Dedifferentiated amniotic fluid mesenchymal stem cell (primary cell): ENCODE measurements around the gene DENND1A.
"Not testable (repeated sequence)": the region's sequence is repeated elsewhere in the genome, so short reads cannot be mapped to it uniquely, and the experiment has no call there.

Experiments used
- DNase-seq: peaks from one replicate; pipeline ENCODE4 v3.0.0-alpha.2; 2016; ENCODE audit errors: extremely low spot score

Gene DENND1A

DNA sequence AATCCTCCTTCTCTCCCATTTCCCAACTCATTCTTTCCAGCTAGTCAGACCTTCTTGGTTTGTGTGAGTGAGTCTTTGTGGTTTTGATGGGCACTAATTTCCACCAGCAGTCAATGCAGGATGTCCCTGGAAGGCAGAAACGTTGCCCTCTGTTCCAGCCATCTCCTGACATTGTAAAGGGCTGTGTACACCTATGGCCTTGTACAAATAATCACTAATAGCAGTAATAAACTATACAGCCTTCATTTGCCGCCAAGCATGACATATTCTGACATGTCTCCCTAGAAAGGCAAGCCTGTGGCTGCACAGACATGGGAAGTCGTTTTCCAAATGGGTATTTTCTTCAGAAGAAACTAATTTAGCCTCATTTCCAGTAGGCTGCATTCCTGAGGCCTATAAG lies 18.4 kb upstream of the DENND1A start:
- no peak for DNase-seq

- DNase-seq: no peak
Observed at GRCh38 chr9:123947326-123947725, 17.4 kb upstream of the DENND1A start.

DNA sequence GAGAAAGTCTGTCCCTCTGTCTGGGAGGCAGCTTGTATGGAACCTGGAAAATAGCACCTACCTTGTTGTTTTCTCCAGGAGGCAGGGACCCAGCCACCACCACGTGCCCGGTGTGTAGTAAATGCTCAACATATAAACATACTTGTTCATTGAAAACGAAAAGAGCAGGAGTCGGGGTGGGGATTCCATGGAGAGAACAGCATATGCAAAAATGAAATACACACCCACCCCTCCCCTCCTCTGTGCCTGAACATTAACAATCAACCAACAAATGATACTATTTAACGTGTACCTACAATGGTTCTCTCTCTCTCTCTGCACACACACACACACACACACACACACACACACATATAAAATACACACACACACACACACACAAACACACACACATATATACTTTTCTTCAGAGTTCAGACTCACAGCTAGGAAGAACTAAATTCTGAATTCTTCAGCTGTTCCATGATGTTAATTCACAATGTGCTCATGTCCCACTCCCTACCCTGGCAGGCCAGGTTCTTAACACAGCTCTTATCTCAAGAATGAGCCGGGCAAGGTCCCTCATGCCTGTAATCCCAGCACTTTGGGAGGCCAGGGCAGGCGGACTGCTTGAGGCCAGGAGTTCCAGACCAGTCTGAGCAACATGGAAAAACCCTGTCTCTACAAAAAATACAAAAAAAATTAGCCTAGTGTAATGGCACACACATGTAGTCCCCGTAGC lies 16.3 kb upstream of the DENND1A start:
- no peak for DNase-seq

DNA sequence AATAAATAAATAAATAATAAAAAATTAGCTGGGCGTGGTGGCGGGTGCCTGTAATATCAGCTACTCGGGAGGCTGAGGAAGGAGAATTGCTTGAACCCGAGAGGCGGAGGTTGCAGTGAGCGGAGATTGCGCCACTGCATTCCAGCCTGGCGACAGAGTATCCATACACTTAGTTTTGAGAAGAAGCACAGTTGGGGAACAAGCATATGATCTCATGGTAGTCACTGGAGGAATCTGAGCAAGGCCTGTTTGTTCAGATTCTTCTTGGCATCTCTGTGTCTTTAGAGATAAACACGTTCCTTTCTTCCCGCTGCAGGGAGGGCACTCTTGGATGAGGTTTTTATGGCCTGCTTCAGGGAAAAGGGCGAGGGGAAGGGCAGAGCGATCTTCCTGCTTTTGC lies 15.6 kb upstream of the DENND1A start:
- DNase-seq: no peak

- not testable (repeated sequence) for DNase-seq
Observed at GRCh38 chr9:123944464-123944863, 14.5 kb upstream of the DENND1A start.

- no peak for DNase-seq
Observed at GRCh38 chr9:123943671-123944070, 13.7 kb upstream of the DENND1A start.

- no peak for DNase-seq
Observed at GRCh38 chr9:123942542-123942941, 12.6 kb upstream of the DENND1A start.

DNA sequence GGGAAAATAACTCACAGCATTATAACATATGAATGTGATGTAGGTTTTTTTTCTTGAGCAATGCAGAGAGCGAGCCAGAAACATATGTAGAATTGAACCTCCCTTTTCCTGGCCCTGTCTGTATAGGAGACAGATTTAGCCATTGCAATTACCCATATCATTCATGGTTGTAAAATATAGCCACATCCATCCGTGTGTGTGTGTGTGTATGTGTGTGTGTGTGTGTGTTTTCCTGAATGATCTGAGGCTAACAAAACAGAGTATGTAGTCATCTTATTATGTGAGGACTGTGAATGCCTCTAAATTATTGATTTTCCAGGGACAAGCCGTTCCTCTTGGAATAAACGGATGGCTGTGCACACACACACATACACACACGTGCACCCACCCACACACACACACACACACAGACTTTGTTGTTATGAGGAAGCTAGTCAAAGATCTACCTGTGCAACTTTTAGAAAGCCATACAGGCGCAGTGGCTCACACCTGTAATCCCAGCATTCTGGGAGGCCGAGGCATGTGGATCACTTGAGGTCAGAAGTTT lies 11.7 kb upstream of the DENND1A start:
- DNase-seq: no peak

DNA sequence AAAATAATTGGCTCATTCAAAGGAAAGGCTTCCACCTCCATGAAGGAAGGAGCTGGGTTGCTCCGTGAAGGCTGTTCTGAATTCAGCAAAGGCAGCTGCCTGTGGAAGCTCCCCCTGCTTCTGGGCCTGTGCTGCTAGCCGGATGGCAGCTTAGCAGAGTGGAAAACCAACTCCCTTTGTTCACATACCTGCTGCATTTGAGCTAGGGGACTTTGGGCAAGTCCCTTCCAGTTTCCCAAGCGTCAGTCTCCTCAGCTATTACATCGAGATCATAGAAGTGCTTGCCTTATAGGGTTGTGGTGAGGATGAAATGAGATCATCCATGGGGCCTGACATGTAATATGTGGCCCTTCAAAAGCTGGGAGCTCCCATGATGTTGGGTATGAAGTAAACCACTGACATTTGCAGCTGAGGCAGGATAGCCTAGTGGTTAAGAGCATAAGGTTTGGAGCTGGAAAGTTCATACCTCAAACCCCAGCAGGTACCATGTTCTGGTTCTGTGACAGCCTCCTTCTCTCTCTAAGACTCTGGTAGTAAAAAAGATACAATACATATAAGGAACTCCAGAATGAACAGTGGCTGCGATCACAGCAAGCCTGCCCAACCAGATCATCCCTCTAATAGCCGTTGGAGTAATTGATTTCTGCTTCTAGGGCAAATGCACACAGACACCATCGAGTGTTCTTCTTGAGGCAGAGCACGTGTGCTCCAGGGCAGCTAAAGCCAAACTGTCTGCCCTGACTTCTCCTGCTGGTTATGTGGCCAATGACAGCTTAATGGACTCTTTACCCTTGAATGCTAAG lies 11.0 kb upstream of the DENND1A start:
- no peak for DNase-seq

- DNase-seq: no peak
Observed at GRCh38 chr9:123938401-123938800, 8.5 kb upstream of the DENND1A start.

DNA sequence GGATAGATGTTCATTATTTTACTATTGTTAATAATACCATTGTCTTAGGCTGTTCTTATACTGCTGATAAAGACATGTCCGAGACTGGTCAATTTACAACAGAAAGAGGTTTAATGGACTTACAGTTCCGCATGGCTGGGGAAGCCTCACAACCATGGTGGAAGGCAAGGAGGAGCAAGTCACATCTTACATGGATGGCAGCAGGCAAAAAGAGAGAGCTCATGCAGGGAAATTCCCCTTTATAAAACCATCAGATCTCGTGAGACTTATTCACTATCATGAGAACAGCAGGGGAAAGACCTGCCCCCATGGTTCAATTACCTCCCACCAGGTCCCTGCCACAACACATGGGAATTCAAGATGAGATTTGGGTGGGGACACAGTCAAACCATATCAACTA lies 6.6 kb upstream of the DENND1A start:
- not testable (repeated sequence) for DNase-seq

DNA sequence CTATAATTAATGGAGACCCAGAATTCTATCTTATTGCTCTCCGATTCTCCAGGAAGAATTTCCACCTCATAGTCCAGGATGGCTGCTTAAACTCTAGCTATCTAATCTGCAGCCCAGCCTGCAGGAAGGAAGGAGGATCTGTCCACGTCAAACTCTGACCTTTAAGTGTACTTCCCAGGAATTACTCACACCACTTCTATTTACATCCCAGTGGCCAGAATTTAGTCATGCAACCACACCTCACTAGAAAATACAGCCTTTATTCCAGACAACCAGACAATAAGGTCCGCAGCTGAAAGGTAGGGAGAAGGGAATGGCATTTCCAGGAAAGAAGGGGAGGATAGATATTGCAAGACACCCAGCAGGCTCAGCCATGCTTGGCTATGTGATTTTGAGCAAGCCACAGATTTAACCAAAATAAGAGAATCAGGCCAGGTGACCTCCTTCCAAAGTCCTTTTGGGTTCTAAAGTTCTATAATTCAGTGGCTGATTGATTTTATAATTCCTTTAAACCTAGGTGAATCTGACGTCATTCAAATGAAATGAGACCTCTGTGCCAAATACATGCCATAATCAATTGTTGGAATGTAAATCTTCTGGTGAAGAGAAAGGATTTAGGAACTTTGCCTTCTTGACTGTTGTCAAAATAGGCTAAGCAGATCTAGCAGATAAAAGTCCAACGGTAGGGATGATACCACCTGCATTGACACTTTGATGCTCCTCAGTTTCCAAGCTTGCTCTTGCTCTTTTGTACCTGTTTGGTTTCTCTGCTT lies 3.7 kb upstream of the DENND1A start:
- no peak for DNase-seq

- DNase-seq: no peak
Observed at GRCh38 chr9:123929177-123929869, 603 bp downstream of the DENND1A start.

DNA sequence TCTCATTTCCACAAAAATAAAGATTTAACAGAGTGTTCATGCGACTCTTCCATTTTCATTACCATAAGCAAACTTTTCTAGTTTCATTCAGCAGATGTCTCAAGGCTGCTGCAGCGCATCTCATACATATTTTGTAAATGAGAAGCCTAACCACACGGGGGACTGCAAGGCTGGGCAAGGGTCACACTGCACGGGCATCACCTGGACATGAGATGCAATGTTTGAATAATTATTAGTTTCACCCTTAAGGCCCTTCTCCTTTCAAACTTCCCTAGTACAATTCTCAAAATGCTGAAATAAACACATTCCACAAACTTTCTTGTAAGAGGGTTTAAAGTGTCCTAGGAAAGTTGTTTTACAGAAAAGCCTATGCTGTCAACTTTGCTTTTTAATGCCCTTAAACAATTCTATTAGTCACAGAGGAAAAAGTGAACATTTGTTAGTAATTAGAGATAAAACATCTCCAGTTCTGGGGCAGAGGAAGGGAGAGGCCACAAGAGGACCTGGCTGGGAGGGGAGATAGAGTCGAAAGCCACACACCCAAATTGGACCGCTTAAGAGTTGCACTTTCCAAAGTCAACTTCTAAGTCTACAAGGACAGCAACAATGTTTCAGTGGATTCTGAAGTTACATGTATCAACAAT lies 1.3 kb downstream of the DENND1A start:
- peak; percentile 54 for DNase-seq

- no peak for DNase-seq
Observed at GRCh38 chr9:123927625-123928532, 2.0 kb downstream of the DENND1A start.

- DNase-seq: no peak
Observed at GRCh38 chr9:123926941-123927340, 3.0 kb downstream of the DENND1A start.

DNA sequence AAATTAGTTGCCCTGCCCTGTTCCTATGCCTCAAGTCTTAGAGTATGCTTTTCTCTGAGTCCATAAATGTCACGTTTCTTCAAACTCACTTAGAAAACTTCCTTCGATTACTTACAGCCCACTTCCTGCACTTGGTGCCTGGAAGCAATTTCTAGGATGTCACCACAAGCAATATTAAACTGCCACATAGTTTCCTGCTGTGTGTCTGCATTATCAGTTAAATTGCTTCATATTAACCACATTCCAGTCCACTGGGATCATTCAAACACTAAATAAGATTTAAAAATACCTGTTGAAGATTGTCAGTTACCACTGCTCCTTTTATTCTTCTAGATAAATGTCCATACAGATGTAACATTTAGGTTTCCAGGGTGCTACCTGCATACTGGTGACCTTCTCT lies 4.1 kb downstream of the DENND1A start:
- DNase-seq: no peak

GRCh38 chr9:123925161-123925560 lies 4.8 kb downstream of the DENND1A start:
- no peak for DNase-seq

GRCh38 chr9:123924727-123925126 lies 5.2 kb downstream of the DENND1A start:
- no peak for DNase-seq

- no peak for DNase-seq
Observed at GRCh38 chr9:123923884-123924283, 6.0 kb downstream of the DENND1A start.
